GM18951 (cell line): ENCODE measurements around the gene PFKL.

Experiments
- POLR2A ChIP-seq: IDR thresholded peaks from 4 replicates; pipeline ENCODE4 v1.6.1; 2011; ENCODE audit warnings: mild to moderate bottlenecking; ENCODE audit not compliant: insufficient read length, insufficient read depth; ENCODE audit errors: extremely low read depth
- in situ Hi-C: fragments of 300-500 bp; cut with MboI; formaldehyde crosslinking; loops from one replicate; pipeline ENCODE4 v1.12.0; 2022; ENCODE audit warnings: low sequenced_read_pairs, mixed read lengths, inconsistent platforms; ENCODE audit not compliant: unreplicated experiment

Gene PFKL

GRCh38 chr21:44370786-44371410, 71.0 kb downstream of the PFKL start:
- in situ Hi-C loops, result no loop called here
- no peak for TF ChIP-seq POLR2A

GRCh38 chr21:44371596-44371995, 71.7 kb downstream of the PFKL start:
- no peak for TF ChIP-seq POLR2A
- in situ Hi-C loops, result no loop called here

GRCh38 chr21:44372616-44373015, 72.8 kb downstream of the PFKL start:
- in situ Hi-C loops, result no loop called here
- TF ChIP-seq POLR2A, result no peak

GRCh38 chr21:44374601-44375280, 74.9 kb downstream of the PFKL start:
- TF ChIP-seq POLR2A, result no peak
- in situ Hi-C loops, result no loop called here

- no peak for TF ChIP-seq POLR2A
- in situ Hi-C loops, result no loop called here
These were observed 75.4 kb downstream of the PFKL start for GRCh38 chr21:44375281-44375651.

- in situ Hi-C loops, result no loop called here
- TF ChIP-seq POLR2A, result no peak
These were observed 75.9 kb downstream of the PFKL start for GRCh38 chr21:44375761-44376241.

GRCh38 chr21:44376606-44377005, 76.8 kb downstream of the PFKL start:
- TF ChIP-seq POLR2A, result no peak
- in situ Hi-C loops, result no loop called here
